NCI-H2107 treated with DMSO at 0.1 percent for 48 hours (cell line): ENCODE data around the gene PTPN2.
"Not testable (repeated sequence)": the region's sequence is repeated elsewhere in the genome, so short reads cannot be mapped to it uniquely, and the experiment has no call there.

Experiments used
- DNase-seq: peaks from one replicate; lab custom pipeline; 2025; ENCODE audit not compliant: unreplicated experiment; lab: John Stamatoyannopoulos, UW

PTPN2 gene

GRCh38 chr18:12895014-12895413 is 11.0 kb upstream of the PTPN2 start:
- DNase-seq, result no peak

- no peak for DNase-seq
Observed at GRCh38 chr18:12891561-12891960, 7.5 kb upstream of the PTPN2 start.

- DNase-seq, result no peak
Observed at GRCh38 chr18:12890964-12891363, 6.9 kb upstream of the PTPN2 start.

GRCh38 chr18:12886498-12887126 is 2.6 kb upstream of the PTPN2 start:
- no peak for DNase-seq

GRCh38 chr18:12885500-12885899 is 1.5 kb upstream of the PTPN2 start:
- DNase-seq, result no peak

- DNase-seq, result no peak
Observed at GRCh38 chr18:12884406-12885323, 628 bp upstream of the PTPN2 start.

GRCh38 chr18:12883372-12883683 is 709 bp downstream of the PTPN2 start:
- no peak for DNase-seq

- DNase-seq, result no peak
Observed at GRCh38 chr18:12882453-12883371, 1.3 kb downstream of the PTPN2 start.

GRCh38 chr18:12880541-12880910 is 3.5 kb downstream of the PTPN2 start:
- DNase-seq, result no peak

- DNase-seq, result no peak
Observed at GRCh38 chr18:12879840-12880540, 4.0 kb downstream of the PTPN2 start.

GRCh38 chr18:12874992-12875391 is 9.0 kb downstream of the PTPN2 start:
- not testable (repeated sequence) for DNase-seq

- DNase-seq, result not testable (repeated sequence)
Observed at GRCh38 chr18:12873961-12874567, 10.0 kb downstream of the PTPN2 start.

GRCh38 chr18:12872408-12872807 is 11.6 kb downstream of the PTPN2 start:
- no peak for DNase-seq

GRCh38 chr18:12868576-12868975 is 15.5 kb downstream of the PTPN2 start:
- no peak for DNase-seq

- DNase-seq, result no peak
Observed at GRCh38 chr18:12867441-12868123, 16.5 kb downstream of the PTPN2 start.

- DNase-seq, result no peak
Observed at GRCh38 chr18:12863687-12864216, 20.3 kb downstream of the PTPN2 start.

GRCh38 chr18:12862874-12863482 is 21.1 kb downstream of the PTPN2 start:
- no peak for DNase-seq

- DNase-seq, result no peak
Observed at GRCh38 chr18:12862467-12862866, 21.6 kb downstream of the PTPN2 start.

GRCh38 chr18:12861637-12862036 is 22.4 kb downstream of the PTPN2 start:
- no peak for DNase-seq
